HL-60 (cell line): Measurements from ENCODE around the gene TPBG.
"Not testable (repeated sequence)": the region's sequence is repeated elsewhere in the genome, so short reads cannot be mapped to it uniquely, and the experiment has no call there.

Experiments used
- DNase-seq, 2 experiments: peaks; one replicate each; pipeline ENCODE4 v3.0.0-alpha.2; 2010 to 2020; ENCODE audit warnings: low read depth in 1 of 2, low spot score in 1 of 2
- H3K27ac ChIP-seq: fragments of 250-450 bp; sonication (Bioruptor Pico); replicated peaks from 2 replicates; pipeline ENCODE4 v1.5.1; 2020; ENCODE audit warnings: mild to moderate bottlenecking, moderate library complexity
- H3K27me3 ChIP-seq: fragments of 250-450 bp; sonication (Bioruptor Pico); 2 replicates; pipeline ENCODE4 v1.5.1; 2021; ENCODE audit warnings: mild to moderate bottlenecking, moderate library complexity; ENCODE audit not compliant: insufficient read depth, poor library complexity, severe bottlenecking
- H3K4me3 ChIP-seq: replicated peaks from 2 replicates; pipeline ENCODE4 v1.5.1; 2011; ENCODE audit warnings: mild to moderate bottlenecking, control low read depth, low read length; ENCODE audit not compliant: insufficient read depth
- GABPA ChIP-seq: IDR thresholded peaks from 2 replicates; pipeline ENCODE4 v1.6.1; 2012; ENCODE audit warnings: low read depth
- POLR2AphosphoS5 ChIP-seq: IDR thresholded peaks from 2 replicates; pipeline ENCODE4 v1.6.1; 2012; ENCODE audit warnings: low read depth
- SPI1 ChIP-seq: IDR thresholded peaks from 2 replicates; pipeline ENCODE4 v1.6.1; 2012; ENCODE audit warnings: low read depth, mild to moderate bottlenecking, borderline replicate concordance
- TF ChIP-seq, protein P1 (sequence below): IDR thresholded peaks from 2 replicates; pipeline ENCODE4 v1.6.1; 2012; ENCODE audit warnings: low read depth; ENCODE audit not compliant: insufficient replicate concordance
- TF ChIP-seq, protein P2 (sequence below): IDR thresholded peaks from one replicate; pipeline ENCODE4 v1.5.1; 2011; ENCODE audit warnings: low read length, control low read depth, inconsistent platforms; ENCODE audit not compliant: insufficient read depth

TPBG gene

DNA sequence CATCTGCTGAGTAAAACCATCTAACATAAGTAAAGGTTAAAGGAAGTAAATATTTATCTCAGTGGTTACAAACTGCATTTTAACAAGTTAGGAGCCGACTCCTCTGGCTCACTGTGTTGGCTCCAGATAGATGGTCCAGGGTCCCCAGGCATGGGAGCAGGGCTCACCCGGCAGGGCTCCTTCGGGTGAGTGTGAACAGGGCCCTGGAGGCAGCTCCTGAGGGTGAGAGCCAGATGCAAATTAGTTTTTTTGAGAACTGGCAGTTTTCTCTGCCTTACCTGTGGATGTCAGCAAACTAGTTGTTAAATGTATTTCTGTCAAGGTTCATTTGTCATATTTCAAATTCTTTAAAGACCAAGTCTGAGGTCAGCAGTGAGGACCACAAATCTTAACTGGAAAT lies 21.5 kb downstream of the TPBG start:
- DNase-seq = no peak
- H3K4me3 ChIP-seq = no peak overlapping the region
- no peaks in the 10 kb centered on the region for H3K27me3 ChIP-seq
- H3K27ac ChIP-seq = no peak overlapping the region
- TF ChIP-seq SPI1 = no peak
- TF ChIP-seq, protein P1, sequence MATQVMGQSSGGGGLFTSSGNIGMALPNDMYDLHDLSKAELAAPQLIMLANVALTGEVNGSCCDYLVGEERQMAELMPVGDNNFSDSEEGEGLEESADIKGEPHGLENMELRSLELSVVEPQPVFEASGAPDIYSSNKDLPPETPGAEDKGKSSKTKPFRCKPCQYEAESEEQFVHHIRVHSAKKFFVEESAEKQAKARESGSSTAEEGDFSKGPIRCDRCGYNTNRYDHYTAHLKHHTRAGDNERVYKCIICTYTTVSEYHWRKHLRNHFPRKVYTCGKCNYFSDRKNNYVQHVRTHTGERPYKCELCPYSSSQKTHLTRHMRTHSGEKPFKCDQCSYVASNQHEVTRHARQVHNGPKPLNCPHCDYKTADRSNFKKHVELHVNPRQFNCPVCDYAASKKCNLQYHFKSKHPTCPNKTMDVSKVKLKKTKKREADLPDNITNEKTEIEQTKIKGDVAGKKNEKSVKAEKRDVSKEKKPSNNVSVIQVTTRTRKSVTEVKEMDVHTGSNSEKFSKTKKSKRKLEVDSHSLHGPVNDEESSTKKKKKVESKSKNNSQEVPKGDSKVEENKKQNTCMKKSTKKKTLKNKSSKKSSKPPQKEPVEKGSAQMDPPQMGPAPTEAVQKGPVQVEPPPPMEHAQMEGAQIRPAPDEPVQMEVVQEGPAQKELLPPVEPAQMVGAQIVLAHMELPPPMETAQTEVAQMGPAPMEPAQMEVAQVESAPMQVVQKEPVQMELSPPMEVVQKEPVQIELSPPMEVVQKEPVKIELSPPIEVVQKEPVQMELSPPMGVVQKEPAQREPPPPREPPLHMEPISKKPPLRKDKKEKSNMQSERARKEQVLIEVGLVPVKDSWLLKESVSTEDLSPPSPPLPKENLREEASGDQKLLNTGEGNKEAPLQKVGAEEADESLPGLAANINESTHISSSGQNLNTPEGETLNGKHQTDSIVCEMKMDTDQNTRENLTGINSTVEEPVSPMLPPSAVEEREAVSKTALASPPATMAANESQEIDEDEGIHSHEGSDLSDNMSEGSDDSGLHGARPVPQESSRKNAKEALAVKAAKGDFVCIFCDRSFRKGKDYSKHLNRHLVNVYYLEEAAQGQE = no peak
- TF ChIP-seq, protein P2, sequence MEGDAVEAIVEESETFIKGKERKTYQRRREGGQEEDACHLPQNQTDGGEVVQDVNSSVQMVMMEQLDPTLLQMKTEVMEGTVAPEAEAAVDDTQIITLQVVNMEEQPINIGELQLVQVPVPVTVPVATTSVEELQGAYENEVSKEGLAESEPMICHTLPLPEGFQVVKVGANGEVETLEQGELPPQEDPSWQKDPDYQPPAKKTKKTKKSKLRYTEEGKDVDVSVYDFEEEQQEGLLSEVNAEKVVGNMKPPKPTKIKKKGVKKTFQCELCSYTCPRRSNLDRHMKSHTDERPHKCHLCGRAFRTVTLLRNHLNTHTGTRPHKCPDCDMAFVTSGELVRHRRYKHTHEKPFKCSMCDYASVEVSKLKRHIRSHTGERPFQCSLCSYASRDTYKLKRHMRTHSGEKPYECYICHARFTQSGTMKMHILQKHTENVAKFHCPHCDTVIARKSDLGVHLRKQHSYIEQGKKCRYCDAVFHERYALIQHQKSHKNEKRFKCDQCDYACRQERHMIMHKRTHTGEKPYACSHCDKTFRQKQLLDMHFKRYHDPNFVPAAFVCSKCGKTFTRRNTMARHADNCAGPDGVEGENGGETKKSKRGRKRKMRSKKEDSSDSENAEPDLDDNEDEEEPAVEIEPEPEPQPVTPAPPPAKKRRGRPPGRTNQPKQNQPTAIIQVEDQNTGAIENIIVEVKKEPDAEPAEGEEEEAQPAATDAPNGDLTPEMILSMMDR = no peak
- TF ChIP-seq GABPA = no peak
- no peak for TF ChIP-seq POLR2AphosphoS5

DNA sequence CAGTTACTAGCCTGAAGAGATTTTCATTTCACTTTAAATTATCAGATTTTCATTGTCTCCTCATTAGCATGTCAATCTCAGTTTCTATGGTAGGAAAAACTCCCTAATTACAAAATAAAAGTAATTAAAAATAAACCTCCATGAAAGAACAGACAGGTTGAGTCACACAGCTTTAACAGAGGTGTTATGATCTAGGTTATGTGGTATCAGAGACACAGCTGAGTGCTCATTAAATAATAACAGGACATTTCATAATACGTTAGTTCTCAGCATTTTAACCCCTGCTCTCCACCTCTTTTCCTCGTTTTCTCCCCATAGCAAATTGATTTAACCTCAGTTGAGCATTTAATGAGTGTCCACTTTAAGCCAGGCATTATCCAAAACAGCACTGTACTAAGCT lies 21.9 kb downstream of the TPBG start:
- Histone ChIP-seq H3K27me3 (no peaks in the 10 kb centered on the region), H3K4me3 (no peak overlapping the region), H3K27ac (no peak overlapping the region)
- TF ChIP-seq GABPA (no peak), POLR2AphosphoS5 (no peak), SPI1 (no peak)
- TF ChIP-seq, protein P2 = no peak
- TF ChIP-seq, protein P1 = no peak
- no peak for DNase-seq

DNA sequence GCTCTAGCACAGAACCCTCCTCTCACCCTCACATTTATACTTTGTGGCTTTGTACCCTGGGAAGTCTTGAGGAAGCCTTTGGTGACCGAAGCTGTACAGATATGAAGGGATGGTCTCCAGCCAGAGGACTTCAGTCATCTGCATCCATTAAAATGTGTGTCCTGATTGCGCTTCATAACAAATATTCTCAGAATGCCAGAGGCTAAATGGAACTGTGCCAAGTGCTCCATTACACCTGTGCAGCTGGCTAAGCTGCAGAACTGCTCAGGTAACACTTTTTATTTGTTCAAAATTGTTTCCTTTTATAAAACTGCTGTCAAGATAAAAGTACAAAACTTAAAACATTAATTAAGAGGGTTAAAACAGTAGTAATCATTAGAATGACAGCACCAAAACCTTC lies 22.3 kb downstream of the TPBG start:
- H3K4me3 ChIP-seq = no peak overlapping the region
- TF ChIP-seq GABPA (no peak), POLR2AphosphoS5 (no peak), SPI1 (no peak)
- TF ChIP-seq, protein P2 = no peak
- TF ChIP-seq, protein P1 = no peak
- no peak for DNase-seq
- no peak overlapping the region for H3K27ac ChIP-seq
- H3K27me3 ChIP-seq = no peaks in the 10 kb centered on the region

DNA sequence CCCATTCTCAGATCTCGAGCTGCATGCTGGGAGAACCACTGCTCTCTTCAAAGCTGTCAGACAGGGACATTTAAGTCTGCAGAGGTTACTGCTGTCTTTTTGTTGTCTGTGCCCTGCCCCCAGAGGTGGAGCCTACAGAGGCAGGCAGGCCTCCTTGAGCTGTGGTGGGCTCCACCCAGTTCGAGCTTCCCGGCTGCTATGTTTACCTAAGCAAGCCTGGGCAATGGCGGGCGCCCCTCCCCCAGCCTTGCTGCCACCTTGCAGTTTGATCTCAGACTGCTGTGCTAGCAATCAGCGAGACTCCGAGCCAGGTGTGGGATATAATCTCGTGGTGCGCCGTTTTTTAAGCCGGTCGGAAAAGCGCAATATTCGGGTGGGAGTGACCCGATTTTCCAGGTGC lies 31.2 kb downstream of the TPBG start:
- H3K27ac ChIP-seq, H3K4me3 ChIP-seq, DNase-seq, H3K27me3 ChIP-seq: not testable (repeated sequence)
